ENCODE measurements around the gene MSMP. TPM values are rescaled to one million over a fixed set of nuclear protein-coding genes. Genes with fewer than 3 reads are reported as not detected.

The MSMP gene
- total RNA-seq, 1 experiment from 2014 or later = 2.1 TPM

GRCh38 chr9:35790385-35791296 lies 36.6 kb upstream of the MSMP start:
- Mint-ChIP-seq H3K4me3 (peak overlapping the region; percentile 90), H3K27me3 (ENCODE audit: low read depth) (peaks cover 3% of the 10 kb centered on the region; the same call in 1 of the 2 replicates), H3K4me1 (peaks cover 11% of the 10 kb centered on the region), H3K36me3 (peaks cover 12% of the 10 kb centered on the region; the same call in 1 of the 2 replicates), H3K9me3 (no peaks in the 10 kb centered on the region), H3K27ac (no peak overlapping the region; the same call in 1 of the 2 replicates)
- ATAC-seq (peak; percentile 84), DNase-seq (ENCODE audit: low spot score) (peak; percentile 69)
- CTCF ChIA-PET = interaction anchor here (0.5 to 5.9 kb wide), 77 partner anchors 8 to 1198 kb away, joined by 3 to 143 read pairs (median 5); partner anchors contain the start of genes ARHGEF39, CCDC107, CREB3 and FAM221B
- POLR2A ChIA-PET = interaction anchor here (0.9 to 1.4 kb wide), 5 partner anchors 23 to 94 kb away, joined by 3 to 9 read pairs (median 3); partner anchors contain the start of genes FAM221B, HINT2 and TMEM8B
- TF ChIP-seq E2F4 (CRISPR knock-in tag; IDR thresholded peaks at IDR 0.05; ENCODE audit: borderline replicate concordance, low read depth) (no peak), CTCF (IDR thresholded peaks at IDR 0.05) (peak; percentile 67), USF2 (CRISPR knock-in tag; IDR thresholded peaks at IDR 0.05) (no peak), ZNF512 (CRISPR knock-in tag; IDR thresholded peaks at IDR 0.05; ENCODE audit: borderline replicate concordance) (no peak), AR (CRISPR knock-in tag; IDR thresholded peaks at IDR 0.05) (no peak), ZNF219 (CRISPR knock-in tag; IDR thresholded peaks at IDR 0.05; ENCODE audit: borderline replicate concordance) (no peak)
- TF ChIP-seq, protein P1, sequence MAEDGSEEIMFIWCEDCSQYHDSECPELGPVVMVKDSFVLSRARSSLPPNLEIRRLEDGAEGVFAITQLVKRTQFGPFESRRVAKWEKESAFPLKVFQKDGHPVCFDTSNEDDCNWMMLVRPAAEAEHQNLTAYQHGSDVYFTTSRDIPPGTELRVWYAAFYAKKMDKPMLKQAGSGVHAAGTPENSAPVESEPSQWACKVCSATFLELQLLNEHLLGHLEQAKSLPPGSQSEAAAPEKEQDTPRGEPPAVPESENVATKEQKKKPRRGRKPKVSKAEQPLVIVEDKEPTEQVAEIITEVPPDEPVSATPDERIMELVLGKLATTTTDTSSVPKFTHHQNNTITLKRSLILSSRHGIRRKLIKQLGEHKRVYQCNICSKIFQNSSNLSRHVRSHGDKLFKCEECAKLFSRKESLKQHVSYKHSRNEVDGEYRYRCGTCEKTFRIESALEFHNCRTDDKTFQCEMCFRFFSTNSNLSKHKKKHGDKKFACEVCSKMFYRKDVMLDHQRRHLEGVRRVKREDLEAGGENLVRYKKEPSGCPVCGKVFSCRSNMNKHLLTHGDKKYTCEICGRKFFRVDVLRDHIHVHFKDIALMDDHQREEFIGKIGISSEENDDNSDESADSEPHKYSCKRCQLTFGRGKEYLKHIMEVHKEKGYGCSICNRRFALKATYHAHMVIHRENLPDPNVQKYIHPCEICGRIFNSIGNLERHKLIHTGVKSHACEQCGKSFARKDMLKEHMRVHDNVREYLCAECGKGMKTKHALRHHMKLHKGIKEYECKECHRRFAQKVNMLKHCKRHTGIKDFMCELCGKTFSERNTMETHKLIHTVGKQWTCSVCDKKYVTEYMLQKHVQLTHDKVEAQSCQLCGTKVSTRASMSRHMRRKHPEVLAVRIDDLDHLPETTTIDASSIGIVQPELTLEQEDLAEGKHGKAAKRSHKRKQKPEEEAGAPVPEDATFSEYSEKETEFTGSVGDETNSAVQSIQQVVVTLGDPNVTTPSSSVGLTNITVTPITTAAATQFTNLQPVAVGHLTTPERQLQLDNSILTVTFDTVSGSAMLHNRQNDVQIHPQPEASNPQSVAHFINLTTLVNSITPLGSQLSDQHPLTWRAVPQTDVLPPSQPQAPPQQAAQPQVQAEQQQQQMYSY (CRISPR knock-in tag; IDR thresholded peaks at IDR 0.05) = 0 out of 2 replicates have a peak, but pooled peaks have one; percentile 15

DNA sequence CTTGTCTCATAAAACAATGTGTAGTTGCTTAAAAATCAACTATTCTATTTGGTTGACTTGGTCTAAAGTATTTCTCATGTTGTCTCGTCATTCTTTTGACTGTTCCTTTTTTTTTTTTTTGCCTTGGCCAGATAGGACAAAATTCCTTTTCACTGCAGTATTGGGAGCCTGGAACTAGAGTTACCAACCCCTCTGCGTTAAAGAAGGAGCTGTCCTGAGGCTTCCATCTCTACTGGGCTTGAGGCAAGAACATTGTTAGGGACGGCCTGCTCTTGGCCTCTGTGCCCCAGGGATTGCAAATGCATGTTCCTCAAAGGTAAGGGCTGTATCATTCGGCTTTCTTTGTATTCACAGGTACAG lies 35.9 kb upstream of the MSMP start:
- H3K4me3 Mint-ChIP-seq = no peak overlapping the region
- POLR2A ChIA-PET = interaction anchor here (0.9 to 1.4 kb wide), 5 partner anchors 24 to 93 kb away, joined by 3 to 9 read pairs (median 3); partner anchors contain the start of genes FAM221B, HINT2 and TMEM8B
- peak overlapping the region; percentile 12; the same call in 1 of the 2 replicates for H3K27ac Mint-ChIP-seq
- TF ChIP-seq HMGA2 (CRISPR knock-in tag; IDR thresholded peaks at IDR 0.05) = no peak
- no peak for TF ChIP-seq USF2 (CRISPR knock-in tag; IDR thresholded peaks at IDR 0.05)
- TF ChIP-seq, protein P1 (CRISPR knock-in tag; IDR thresholded peaks at IDR 0.05) = no peak
- TF ChIP-seq, protein P2, sequence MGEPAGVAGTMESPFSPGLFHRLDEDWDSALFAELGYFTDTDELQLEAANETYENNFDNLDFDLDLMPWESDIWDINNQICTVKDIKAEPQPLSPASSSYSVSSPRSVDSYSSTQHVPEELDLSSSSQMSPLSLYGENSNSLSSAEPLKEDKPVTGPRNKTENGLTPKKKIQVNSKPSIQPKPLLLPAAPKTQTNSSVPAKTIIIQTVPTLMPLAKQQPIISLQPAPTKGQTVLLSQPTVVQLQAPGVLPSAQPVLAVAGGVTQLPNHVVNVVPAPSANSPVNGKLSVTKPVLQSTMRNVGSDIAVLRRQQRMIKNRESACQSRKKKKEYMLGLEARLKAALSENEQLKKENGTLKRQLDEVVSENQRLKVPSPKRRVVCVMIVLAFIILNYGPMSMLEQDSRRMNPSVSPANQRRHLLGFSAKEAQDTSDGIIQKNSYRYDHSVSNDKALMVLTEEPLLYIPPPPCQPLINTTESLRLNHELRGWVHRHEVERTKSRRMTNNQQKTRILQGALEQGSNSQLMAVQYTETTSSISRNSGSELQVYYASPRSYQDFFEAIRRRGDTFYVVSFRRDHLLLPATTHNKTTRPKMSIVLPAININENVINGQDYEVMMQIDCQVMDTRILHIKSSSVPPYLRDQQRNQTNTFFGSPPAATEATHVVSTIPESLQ (CRISPR knock-in tag; IDR thresholded peaks at IDR 0.05) = no peak
- no peak for TF ChIP-seq ZNF396 (CRISPR knock-in tag; IDR thresholded peaks at IDR 0.05; ENCODE audit: borderline replicate concordance)

More for the DNA sequence above, 35.9 kb upstream of the MSMP start:
- Mint-ChIP-seq H3K4me1 (peaks cover 11% of the 10 kb centered on the region), H3K27me3 (ENCODE audit: low read depth) (peaks cover 3% of the 10 kb centered on the region; the same call in 1 of the 2 replicates), H3K9me3 (no peaks in the 10 kb centered on the region), H3K36me3 (peaks cover 12% of the 10 kb centered on the region; the same call in 1 of the 2 replicates)
- CTCF ChIA-PET = interaction anchor here (0.6 to 5.9 kb wide), 67 partner anchors 9 to 1197 kb away, joined by 3 to 143 read pairs (median 6); partner anchors contain the start of genes ARHGEF39, CCDC107, CREB3 and FAM221B
- DNase-seq (ENCODE audit: low spot score) = no peak
- ATAC-seq = no peak

Measured in WTC11 (cell line).